ENCODE results near the gene GPS2.

DNA sequence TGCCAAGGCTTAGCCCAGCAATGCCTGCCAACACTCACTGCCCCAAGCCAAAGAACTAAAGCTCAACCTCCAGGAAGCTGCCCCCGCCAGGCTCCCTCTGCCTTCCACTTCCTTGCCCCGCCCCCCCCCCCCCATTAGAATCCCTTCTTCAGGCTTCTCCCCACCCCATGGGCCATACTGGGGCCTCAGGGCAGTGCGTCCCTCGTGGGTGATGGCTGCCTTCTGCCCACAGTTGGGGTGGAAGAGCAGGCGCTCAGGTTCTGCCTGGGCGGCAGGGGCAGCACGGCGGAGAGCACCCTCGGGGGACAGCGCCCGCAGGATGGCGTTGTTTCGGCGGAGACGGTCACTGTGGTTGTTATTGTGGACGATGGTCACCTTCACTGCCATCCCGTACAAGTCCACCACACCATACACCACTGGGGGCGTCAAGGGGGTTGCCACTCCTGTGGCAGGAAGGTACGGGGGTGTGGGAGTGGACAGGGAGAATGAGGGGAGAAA lies 9.9 kb upstream of the GPS2 start:
- TF ChIP-seq, protein P1, sequence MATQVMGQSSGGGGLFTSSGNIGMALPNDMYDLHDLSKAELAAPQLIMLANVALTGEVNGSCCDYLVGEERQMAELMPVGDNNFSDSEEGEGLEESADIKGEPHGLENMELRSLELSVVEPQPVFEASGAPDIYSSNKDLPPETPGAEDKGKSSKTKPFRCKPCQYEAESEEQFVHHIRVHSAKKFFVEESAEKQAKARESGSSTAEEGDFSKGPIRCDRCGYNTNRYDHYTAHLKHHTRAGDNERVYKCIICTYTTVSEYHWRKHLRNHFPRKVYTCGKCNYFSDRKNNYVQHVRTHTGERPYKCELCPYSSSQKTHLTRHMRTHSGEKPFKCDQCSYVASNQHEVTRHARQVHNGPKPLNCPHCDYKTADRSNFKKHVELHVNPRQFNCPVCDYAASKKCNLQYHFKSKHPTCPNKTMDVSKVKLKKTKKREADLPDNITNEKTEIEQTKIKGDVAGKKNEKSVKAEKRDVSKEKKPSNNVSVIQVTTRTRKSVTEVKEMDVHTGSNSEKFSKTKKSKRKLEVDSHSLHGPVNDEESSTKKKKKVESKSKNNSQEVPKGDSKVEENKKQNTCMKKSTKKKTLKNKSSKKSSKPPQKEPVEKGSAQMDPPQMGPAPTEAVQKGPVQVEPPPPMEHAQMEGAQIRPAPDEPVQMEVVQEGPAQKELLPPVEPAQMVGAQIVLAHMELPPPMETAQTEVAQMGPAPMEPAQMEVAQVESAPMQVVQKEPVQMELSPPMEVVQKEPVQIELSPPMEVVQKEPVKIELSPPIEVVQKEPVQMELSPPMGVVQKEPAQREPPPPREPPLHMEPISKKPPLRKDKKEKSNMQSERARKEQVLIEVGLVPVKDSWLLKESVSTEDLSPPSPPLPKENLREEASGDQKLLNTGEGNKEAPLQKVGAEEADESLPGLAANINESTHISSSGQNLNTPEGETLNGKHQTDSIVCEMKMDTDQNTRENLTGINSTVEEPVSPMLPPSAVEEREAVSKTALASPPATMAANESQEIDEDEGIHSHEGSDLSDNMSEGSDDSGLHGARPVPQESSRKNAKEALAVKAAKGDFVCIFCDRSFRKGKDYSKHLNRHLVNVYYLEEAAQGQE (IDR thresholded peaks at IDR 0.05; ENCODE audit: unreplicated experiment): no peak
- TF ChIP-seq CREB1 (CRISPR knock-in tag; IDR thresholded peaks at IDR 0.05; ENCODE audit: low read depth): no peak
- TF ChIP-seq, protein P2, sequence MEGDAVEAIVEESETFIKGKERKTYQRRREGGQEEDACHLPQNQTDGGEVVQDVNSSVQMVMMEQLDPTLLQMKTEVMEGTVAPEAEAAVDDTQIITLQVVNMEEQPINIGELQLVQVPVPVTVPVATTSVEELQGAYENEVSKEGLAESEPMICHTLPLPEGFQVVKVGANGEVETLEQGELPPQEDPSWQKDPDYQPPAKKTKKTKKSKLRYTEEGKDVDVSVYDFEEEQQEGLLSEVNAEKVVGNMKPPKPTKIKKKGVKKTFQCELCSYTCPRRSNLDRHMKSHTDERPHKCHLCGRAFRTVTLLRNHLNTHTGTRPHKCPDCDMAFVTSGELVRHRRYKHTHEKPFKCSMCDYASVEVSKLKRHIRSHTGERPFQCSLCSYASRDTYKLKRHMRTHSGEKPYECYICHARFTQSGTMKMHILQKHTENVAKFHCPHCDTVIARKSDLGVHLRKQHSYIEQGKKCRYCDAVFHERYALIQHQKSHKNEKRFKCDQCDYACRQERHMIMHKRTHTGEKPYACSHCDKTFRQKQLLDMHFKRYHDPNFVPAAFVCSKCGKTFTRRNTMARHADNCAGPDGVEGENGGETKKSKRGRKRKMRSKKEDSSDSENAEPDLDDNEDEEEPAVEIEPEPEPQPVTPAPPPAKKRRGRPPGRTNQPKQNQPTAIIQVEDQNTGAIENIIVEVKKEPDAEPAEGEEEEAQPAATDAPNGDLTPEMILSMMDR (conservative IDR thresholded peaks at IDR 0.05; ENCODE audit: low read depth in 2 of 2): no peak
- no peak for TF ChIP-seq EZH2phosphoT487 (IDR thresholded peaks at IDR 0.05; ENCODE audit: unreplicated experiment)
- TF ChIP-seq EZH2 (IDR thresholded peaks at IDR 0.05; ENCODE audit: low read depth, unreplicated experiment): no peak
